Activated CD8-positive, alpha-beta T cell treated with anti-CD3 and anti-CD28 coated beads, Interleukin-2, amount 10 ng/mL, durations not matched to agents 7 days and 5 days (primary cell): ENCODE results near the gene TBCD. TPM values are rescaled to one million over a fixed set of nuclear protein-coding genes. Genes with fewer than 3 reads are reported as not detected.

ENCODE experiments used
- total RNA-seq, 2 experiments: library from RNA; stranded (reverse); gene quantifications; one replicate each; pipeline ENCODE4 v1.2.3, GENCODE V29; 2021

The TBCD gene
- total RNA-seq, 2 experiments from 2014 or later, result 112 to 122 TPM

Other genes with a start within 250 kb of the TBCD start
- 10 to 100 TPM; 62.3 to 65.3 TPM for gene FOXK2, start 232.3 kb upstream of the TBCD start, total RNA-seq
- gene WDR45B, start 103.6 kb upstream of the TBCD start, total RNA-seq, result 10 to 100 TPM; 38.2 to 40.2 TPM
- 1 to 10 TPM; 1.3 to 2.2 TPM for gene RAB40B, start 53.4 kb upstream of the TBCD start, total RNA-seq
- gene FN3KRP, start 35.4 kb upstream of the TBCD start, total RNA-seq, result 10 to 100 TPM; 41.8 to 43.8 TPM
- gene FN3K, start 16.4 kb upstream of the TBCD start, total RNA-seq, result 1 to 10 TPM; 1.7 to 1.9 TPM
- not detected for gene ZNF750, start 88.0 kb downstream of the TBCD start, total RNA-seq